Activated T-helper 9 cell treated with anti-CD3 and anti-CD28 coated beads, Interleukin-2, amount 50 U/mL, for 16 hours (primary cell): Measurements from ENCODE around the gene DDX41.
A peak's percentile ranks its signal among the peaks of the same experiment; 100 is the strongest.
"Not testable (repeated sequence)": the region's sequence is repeated elsewhere in the genome, so short reads cannot be mapped to it uniquely, and the experiment has no call there.

Source experiments
- DNase-seq: peaks from one replicate; pipeline ENCODE4 v3.0.0-alpha.2; 2020; ENCODE audit warnings: low read depth

DDX41 gene

DNA sequence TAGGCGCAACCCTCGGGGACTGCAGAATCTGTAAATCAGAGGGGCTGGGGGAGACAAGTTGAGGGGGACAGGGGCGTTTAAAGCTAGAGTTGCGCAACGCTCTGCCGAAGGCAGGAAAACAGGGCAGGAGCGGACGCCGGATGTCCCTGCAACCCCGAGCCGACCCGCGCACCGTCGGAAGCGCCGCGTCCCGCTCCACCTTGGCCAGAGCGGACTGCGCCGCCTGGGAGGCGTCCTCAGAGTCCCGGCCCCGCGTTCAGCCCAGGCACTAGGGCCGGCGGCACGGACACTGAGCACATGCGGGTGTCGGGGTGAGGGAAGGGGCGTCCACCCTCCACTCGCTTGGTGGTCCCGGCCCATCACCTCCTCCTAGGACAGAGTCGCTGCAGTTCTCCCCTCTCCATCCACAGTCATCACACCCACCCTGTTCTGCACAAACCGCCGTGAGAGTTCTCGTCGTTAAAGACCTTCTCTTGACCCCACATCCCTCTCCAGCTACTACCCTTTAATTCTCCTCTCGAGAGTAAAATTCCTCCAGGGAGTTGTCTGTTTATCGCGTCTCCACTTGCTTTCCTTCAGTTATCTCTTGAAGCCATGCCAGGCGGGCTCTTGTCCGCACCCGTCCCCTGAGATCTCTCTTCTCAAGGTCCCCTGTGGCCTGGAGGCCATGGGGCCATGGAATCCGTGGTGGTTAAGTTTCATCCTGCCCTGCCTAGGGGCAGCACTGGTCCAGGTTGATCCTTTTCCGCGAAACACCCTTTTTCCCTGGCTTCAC, 18.6 kb downstream of the DDX41 start:
- DNase-seq, result no peak

GRCh38 chr5:177497292-177498012, 19.3 kb downstream of the DDX41 start, which contains the start of gene PDLIM7:
Gene PDLIM7 (minus strand): TSS chr5:177497604. CDS start chr5:177496512, 1,092 bp downstream.
- DNase-seq, result peak; percentile 93

GRCh38 chr5:177496727-177497291, 20.0 kb downstream of the DDX41 start:
- DNase-seq, result no peak

DNA sequence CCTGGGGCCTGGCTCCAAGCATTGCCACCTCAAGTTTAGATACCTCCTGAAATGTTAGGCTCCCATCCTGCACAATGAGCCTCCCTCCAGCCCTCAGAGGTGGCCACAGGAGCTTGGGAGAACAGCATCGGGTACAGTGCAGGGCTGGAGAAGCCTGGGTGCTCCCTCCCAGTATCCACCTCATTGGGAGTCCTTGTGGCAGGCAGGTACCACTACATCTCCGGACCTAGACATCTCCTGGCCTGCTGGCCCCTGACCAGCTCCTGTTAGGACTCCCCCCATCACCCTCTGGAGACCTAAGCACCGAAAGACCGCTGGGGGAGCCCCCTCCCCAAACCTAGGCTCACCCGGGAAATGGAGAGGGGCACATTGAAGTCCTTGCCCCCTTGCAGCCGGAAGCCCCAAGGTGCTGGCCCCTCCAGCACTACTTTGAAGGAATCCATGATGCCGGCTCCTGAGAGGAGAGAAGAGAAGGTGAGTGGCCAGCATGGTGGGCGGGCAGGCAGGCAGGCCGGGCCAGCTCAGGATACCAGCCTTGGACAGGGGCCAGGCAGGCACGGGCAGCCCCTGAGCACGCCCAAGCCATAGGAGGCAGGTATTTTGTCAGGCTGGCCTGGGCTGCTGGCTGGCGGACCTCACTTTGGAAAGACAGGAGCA, 20.6 kb downstream of the DDX41 start:
- no peak for DNase-seq

DNA sequence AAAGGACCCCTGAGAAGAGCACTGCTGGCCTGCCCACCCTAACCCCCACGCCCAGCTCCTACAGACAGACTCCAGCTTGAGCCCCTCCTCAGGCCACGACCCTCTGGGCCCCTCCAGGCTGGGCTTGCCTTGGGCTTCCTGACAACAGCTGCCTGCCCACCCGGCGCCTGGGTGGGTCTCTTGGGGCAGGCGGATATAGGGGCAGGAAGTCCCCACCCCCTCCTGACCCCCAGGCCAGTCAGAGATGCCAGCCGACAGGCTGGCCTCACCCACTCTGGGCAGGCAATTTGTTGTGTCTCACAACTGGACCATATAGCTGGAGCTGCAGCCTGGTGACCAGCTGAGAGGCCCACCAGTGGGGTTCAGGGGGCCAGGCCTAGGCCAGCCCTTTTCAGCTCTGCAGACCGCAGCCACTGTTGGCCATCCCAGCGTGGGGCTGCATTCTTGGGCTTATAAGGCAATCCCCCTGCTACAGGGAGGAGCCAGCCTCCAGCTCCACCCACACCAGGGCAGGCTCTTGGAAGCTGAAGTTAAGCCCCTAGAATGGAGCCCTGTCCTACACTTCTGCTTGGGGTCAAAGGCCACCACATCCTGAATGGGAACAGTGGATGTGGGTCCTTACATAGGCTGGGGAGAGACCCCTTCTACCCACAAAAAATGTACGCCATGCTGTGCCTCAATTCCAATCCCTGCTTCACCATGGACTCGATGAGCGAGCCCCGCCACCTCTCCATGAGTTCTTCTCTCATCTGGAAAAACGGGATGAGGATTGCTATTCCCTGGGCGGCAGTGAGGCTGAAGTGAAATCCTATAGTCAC, 21.3 kb downstream of the DDX41 start:
- no peak for DNase-seq

GRCh38 chr5:177494346-177495195, 22.2 kb downstream of the DDX41 start:
- no peak for DNase-seq

DNA sequence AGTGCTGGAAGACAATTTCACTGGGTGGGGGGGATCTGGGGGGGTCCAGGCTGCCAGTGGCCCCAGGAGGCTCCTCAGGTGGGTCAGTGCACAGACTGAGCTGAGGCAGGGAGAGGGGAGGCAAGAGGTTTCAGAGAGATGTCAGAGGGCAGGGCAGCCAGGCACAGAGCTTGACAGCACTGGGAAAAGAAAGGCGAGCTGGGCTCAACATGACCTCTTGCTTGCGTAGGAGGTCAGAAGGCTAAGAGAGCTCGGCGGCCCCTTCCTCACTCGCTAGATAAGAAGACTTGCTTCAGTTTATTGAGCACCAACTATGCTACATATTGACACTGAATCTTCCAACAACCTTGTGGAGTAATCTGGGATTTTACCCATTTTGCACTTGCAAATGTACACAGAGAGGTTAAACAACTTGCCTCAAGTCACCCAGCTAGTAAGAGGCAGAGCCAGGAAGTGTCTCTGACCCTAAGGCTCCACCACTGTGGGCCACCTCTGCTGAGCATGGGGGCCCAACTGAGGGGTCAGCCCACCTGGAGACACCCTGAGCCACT, 22.9 kb downstream of the DDX41 start:
- no peak for DNase-seq

GRCh38 chr5:177492841-177493240, 23.9 kb downstream of the DDX41 start:
- no peak for DNase-seq

DNA sequence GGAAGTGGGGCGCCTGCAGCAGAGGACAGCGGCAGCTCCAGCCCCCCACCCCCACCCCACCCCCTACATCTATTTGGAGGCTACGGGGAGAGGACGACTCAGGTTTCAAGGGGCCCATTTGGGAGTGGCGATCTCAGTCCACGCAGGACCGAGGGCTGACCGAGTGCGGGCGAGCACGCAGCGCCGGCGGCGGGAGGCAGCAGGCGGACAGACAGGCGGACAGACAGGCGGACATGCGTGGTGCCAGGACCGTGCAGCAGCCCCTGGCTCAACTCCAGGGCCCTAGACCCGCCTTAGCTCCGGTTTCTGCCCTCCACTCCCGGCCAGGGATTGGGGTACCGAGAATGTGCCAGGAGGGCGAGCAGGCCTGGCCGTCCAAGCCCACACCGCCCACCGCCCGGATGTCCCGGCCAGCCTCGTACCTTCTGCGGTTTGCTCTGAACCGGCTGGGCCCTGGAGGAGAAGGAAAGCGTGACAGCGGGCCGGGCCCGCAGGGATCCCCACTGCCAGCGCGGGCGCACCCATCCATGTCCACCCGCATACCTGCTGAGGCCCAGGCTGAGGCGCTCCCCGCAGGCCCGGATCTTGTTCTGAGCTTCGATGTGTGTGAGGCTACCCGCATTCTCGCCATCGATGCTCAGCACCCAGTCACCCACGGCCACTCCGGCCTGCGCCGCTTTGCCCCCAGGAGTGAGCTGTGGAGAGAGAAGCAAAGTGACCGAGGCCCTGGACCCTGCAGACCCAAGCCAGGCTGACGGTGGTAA, 24.6 kb downstream of the DDX41 start:
- no peak for DNase-seq

GRCh38 chr5:177491429-177491945, 25.3 kb downstream of the DDX41 start:
- no peak for DNase-seq

GRCh38 chr5:177490992-177491391, 25.8 kb downstream of the DDX41 start:
- DNase-seq, result no peak

DNA sequence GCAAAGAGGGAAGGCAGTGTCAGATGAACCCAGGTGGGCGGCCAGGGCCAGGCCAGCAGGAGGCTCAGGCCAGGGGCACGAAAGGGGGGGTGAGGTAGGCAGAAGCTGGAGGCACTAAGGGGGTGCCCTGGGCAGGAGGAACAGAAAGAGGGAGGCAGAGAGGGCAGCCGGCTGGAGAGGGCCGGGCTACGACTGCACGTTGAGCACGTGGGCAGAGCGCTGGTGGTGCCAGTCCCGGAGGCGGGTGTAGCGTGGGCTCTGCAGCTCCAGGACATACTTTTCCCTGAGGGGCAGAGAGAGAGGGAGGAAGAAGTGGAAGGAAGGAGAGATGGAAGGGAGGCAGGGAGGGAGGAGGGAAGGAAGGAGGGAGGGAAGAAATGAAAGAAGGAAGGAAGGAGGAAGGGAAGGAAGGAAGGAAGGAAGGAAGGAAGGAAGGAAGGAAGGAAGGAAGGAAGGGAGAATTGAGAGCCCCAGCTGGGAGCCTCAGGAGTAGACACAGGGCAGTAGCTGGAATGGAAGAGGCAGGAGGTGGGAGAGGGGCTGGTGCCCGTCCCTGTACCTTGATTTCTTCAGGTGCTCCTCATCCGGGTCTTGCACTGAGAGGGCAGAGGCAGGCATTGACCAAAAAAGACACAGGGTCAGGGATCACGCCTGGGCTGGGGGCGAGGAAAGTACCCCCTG, 26.3 kb downstream of the DDX41 start:
- no peak for DNase-seq

DNA sequence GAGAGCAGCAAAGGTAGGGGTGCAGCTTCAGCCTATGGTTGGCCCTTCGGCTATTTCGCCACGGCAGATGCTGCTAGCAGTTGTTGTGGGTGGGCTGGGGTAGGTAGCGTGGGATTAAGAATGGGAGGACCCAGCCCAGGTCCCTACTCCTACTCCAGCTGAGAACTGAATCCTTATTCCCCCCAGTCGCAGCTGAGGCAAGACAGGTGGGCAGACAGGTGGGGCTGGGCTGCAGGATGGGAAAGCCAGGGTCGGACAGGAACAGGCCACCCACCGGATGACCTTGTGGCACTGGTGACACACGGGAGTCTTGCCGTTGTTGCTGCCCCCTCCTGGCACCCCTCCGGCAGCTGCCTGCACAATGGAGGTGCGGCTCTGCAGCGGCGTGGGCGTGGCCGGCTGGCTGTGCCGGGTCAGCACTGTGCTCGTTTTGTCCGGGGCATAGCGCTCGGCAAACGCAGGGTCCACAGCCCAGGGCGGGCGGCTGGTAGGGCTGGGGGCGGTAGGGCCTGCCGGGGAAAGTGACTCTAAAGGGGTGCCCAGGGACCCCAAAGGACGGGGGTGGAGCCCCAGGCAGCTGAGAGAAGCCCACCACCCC, 27.5 kb downstream of the DDX41 start:
- no peak for DNase-seq

DNA sequence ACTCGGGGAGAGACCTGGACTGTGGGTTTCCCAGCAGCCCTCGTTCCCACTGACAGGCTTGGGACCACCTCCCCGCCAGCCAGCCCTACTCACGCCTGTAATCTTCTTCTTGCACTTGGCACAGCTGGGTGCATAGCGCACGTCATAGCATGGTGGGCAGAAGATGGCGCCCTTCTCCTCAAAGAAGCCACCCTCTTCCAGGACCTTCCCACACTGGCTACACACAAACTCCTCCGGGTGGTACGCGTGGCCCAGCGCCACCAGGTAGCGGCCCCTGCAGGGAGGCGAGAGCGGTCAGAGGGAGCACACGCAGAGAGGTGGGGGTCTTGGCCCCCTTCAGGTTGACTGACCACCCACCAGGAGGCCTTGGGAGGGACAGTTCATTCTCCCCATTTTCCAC, 28.8 kb downstream of the DDX41 start:
- no peak for DNase-seq

- no peak for DNase-seq
Observed at GRCh38 chr5:177487144-177487543, 29.6 kb downstream of the DDX41 start.

DNA sequence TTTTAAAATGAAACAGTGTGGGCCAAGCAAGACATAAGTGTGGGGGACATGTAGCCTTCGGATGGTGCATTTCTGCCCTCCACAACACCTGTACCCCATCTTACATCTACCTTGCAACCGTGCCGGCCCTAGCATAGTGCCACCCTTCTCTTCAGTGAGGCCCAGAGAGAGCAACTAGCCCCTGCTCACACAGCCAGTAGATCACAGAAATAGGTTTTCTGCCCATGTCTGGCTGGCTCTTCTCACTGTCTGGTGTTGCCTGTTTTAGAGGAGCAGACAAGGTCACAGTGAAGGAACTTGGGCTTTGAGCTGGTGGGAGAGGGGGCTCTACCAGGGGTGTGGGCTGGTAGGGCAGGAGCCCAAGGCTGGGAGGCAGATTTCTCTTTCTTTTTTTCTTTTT, 30.5 kb downstream of the DDX41 start:
- no peak for DNase-seq

- DNase-seq, result not testable (repeated sequence)
Observed at GRCh38 chr5:177485753-177486152, 31.0 kb downstream of the DDX41 start.

GRCh38 chr5:177484902-177485549, 31.7 kb downstream of the DDX41 start:
- no peak for DNase-seq
